HG02981 (cell line): ENCODE results near the gene KIAA1210.

Experiments used
- ATAC-seq: cut with Tn5 transposase; IDR thresholded peaks from one replicate; pipeline ENCODE4 v1.9.1; 2021; ENCODE audit warnings: mild to moderate bottlenecking, moderate library complexity; ENCODE audit not compliant: unreplicated experiment

Gene KIAA1210

DNA sequence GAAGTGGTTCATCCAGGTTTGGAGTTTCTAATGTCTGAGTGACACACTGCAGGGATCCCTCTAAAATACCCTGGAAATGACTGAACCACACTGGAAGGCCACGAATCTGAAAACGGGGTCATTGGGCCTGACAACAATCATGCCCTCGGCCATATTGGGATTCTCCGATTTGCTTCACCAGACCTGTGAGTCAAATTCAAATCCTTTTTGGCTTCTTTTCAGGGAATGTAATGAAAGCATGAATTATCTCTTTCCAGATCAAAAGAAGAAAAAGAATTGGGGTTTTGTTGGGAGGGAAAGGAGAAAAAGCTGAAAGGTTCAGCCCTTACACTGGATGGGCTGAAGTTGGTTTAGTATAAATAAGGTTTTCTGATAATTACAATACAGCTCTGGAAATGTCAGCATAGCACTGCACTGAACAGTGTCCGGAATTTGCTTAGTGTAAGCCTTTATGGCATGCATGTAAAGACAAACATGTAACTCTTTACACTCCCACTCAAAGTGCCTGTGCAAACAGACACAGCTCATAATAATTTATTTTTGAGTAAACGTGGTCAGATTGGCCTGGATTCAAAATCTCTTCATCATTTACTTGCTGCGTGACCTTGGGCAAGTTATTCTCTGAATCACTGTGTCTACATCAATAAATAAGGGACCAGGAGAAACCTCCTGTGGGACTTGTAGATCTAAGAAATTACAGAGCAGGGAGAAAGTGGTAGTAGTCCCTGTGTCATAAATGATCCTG lies 33.4 kb downstream of the KIAA1210 start:
- ATAC-seq = no peak

DNA sequence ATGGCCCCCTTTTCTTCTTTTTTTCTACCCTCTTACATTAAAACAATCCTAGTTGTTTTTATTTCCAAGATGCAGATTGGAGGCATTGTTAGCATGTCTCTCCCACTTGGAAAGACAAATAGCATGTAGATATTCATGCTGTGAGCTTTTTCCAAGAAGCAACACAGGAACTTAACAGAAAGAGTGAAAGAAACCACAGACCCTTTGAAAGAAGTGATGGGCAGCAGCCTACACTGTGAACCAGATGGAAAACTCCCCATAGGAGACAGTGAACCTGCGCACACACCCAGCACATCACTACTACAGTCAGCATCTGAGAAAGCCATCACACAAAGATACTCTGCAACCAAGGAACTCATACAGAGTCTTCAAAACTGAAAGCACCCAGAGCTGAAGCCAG lies 37.0 kb downstream of the KIAA1210 start:
- no peak for ATAC-seq

DNA sequence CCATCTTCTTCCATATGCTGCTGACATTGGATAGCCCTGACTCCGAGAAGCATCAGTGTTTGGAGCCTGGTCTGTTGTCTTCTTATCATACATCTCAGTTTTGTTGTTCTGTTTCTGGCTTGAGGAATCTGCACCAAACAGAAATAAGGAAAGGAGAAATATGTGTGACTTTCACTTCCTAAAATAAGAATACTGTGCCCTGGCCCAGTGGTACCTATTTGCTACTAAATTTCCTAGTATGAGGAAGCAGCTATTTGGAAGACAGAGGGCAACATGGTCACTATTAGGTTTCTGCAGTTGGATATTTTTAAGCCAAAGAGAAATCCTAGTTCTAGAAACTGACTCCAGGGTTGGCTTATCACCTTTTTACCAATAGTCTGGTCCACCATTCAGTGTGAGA lies 38.0 kb downstream of the KIAA1210 start:
- ATAC-seq = no peak

DNA sequence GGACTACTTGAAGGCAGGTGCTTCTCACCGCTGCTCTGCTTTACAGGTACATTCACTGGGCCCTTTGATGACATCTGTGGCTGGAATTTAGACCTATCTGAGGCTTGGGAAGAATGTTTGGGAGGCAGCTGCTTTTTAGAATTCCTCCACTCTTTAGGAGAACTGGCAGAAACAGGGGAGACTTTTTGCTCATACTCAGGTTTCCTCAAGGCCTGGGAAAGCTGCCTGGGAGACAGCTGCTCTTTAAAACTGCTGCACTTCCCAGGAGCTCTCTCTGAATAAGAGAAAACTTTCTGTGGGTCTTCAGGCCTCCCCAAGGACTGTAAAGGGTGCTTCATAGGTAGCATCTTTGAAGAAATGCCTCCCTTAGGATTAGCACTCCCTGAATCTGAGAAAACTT lies 40.5 kb downstream of the KIAA1210 start:
- no peak for ATAC-seq

DNA sequence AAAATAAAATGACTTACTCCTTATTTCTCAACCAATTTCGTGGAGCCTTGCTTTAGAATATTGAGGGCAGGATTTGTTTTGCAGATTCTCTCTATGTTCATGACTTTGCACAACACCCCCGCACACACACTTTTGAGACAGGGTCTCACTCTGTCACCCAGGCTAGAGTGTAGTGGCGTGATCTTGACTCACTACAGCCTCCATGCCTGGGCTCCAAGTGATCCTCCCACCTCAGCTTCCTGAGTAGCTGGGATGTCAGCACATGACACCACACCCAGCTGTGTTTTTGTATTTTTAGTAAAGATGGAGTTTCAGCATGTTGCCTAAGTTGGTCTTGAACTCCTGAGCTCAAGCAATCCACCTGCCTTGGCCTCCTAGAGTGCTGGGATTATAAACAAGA lies 42.8 kb downstream of the KIAA1210 start:
- ATAC-seq = no peak

DNA sequence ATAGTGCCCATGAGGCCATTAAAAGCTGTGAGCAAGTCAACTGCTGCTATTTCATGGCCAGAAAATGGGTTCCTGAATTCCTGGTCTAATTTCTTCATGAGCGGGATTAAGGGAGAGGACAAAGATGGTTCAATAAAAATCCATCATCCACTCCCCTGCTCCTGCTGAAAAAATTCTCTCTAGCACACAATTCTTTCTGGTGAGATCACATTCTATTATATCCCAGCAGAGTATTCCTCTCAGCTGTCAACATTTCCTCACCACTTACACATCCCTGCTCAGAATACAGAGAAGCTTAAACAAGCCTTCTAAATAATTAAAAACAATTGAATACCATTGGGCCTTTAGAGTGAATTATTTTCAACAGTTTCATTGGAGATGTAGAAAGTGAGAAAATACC lies 45.3 kb downstream of the KIAA1210 start:
- no peak for ATAC-seq

DNA sequence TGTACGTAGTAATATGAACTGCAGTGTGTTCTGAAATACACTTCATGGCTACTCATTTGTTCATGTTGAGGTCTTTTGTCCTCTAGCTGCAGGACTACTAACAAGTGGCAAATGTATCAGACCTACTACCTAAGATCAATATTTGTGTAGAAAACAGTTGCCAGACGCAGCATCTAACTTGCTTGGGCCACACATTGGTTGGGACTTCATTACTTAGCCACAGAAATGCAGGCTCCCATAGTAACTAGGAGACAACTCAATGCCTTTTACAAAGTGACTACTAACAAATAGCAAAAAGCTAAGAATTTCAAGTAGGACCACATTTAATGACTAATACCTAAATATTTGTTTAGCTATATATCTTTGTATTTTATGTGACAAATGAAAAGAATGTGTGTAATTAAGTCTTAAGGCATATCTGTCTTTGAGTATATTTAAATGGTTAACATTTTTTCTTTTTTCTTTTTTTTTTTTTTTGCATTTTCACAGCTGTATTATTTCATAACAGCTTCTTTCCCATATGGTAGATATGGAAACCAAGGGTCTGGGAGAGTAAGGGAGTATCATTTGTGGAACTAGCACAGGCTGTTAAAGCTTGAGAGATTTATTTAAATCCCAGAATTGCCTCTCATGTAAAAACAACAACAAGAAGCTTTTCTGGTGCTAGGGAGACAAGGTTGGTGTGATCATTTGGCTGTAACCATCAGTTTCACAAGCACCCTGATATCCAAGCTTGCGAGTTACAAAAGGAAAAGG lies 52.2 kb downstream of the KIAA1210 start:
- ATAC-seq = no peak

DNA sequence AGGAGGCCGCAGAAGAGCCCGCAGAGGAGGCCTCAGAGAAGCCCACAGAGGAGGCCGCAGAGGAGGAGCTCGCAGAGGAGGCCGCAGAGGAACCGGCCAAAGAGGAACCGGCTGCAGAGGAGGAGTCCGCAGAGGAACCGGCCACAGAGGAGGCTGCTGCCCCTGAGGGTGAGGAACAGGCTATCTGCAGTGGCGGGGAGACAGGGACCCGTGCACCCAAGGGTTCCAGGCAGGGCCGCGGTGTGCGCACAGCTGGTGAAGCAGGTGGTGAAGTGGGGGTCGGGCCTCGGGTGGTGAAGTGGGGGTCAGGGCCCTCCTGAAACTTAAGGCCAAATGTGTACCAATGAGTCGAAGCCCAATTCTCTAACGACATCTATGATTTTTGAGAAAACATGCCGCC lies 53.7 kb downstream of the KIAA1210 start:
- ATAC-seq = no peak

DNA sequence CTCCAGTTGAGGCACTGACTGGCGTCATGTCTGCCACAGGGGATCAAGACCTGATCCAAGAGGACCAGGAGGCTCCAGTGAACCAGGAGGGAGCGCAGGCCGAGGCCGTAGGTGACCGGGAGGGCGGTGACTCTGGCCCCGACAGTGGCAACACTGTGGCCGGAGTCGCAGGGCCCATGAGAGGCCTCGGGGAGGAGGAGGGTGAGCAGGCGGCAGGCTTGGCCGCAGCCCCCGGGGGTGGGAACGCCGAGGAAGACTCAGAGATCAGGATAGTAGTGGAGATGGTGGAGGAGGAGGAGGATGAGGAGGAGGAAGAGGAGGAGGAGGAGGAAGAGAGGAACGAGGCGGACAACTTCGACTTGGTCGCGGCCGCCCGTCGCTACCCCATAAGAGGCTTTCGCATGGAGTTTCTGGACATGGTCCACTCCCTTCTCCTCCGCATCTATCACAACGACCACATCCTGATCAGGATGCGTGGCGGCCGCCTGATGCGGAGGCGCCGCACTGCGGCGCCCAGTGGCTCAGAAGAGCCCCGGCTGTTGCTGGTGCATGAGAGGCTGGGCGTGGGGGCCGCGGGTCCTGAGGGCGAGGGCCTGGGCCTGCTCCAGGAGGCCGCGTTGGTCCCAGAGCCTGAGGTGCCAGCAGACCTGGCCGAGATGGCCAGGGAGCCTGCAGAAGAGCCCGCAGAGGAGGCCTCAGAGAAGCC lies 54.3 kb downstream of the KIAA1210 start:
- no peak for ATAC-seq

DNA sequence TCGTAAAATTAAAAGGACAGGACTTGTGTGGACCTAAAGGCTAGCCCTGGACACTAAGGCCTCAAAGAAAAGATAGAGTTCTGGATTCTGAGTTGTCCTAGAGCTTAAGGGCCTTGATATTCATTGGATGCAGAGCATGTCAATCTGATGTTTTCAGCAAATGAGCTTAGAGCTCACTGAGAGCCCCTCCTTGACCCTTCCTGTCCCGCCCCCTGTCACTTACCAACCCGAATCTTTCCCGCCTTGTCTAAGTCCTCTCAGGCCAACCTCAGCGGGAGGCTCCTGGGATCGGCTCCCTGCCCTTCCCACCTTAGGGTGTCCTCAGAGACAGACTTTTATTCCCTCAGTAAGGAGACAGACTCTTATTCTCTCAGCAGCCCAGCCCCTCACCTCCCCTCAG lies 54.9 kb downstream of the KIAA1210 start, which contains the start of gene CT47C1:
TSS of gene CT47C1 (plus strand) at position 250 of the 400 bp plus-strand sequence. CDS start 233 bp downstream, outside the sequence.
- no peak for ATAC-seq

DNA sequence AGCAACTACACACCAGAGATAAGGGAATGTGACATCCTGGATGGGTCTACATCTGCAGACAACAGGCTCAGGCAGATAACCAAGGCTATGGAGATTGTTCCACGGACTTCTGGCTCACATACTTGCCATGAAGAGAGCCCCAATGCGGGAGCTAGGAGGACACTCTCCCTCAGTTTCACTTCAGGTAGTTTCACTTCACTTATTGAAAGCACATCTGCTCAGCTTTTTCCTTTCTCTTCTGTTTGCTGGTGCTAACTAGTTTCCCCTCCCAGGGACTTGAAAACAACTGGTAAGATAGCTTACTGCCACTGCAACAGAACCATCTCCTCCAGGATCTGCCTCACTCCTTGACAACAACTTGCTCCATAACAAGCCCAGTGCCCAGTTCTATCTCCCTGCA lies 56.2 kb downstream of the KIAA1210 start:
- ATAC-seq = peak; percentile 56

DNA sequence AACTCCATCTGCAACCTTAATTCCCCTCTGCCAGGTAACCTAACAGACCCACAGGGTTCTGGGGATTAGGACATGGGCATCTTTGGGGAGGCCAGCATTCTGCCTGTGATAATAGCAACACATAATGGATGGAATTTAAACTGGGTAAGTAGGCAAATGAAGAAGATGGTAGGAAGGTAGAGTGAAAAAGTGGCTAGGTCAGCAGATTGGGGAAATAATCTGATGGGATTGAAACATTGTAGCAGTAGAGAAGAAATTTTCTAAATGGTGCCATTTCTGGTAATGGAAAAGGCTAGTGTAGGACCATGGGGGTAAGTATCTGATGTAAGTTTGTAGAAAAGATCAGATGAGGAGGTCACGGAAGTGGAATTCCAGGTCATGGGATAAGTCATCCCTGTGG lies 57.9 kb downstream of the KIAA1210 start:
- ATAC-seq = no peak

DNA sequence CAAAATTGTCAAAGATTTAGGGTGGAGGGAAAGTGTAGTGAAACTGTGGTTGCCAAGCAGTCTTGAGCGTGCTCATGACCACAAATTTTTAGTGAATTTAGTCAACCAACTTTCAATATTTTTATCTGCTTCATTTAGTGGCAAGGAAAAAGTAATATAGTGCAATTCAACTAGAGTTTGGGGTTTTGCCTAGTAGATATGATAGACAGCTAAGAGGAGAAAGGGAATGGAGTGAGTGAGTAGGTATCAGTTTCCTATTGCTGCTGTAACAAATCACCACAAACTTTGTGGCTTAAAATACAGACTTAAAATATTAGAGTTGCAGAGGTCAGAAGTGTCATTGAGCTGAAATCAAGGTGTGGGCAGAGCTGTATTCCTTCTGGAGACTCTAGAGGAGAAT lies 58.5 kb downstream of the KIAA1210 start:
- ATAC-seq = no peak

DNA sequence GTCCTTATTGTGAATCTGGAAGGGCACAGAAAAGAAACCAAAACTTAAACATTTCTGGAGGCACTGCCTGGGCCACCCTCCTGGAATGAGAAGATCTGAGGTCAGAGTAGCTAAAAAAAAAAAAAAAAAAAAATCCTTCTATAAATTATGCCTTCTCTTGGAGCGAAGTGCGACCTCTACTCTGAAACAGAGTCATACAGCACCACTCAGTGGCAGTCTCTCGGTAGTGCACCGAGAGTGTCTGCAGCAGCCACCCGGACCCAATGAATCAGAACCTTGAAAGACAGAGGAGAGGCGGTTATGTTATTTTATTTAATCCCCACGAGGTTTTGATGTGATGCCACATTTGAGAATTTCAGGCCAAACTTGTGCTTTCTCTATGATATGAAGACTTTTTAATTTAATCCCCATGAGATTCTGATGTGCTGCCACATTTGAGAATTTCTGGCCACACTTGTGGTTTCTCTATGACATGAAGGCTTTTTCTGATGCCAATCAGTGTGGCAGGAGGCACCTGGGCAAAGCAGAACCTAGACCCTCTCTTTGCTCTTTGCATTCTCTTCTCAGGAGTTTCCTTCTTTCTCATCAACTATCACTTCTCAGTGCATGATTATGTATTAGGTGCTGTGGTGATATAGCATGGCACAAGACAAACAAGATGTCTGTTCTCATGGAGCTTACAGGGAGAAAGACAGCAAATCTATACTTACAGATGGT lies 60.4 kb downstream of the KIAA1210 start:
- peak; percentile 50 for ATAC-seq

DNA sequence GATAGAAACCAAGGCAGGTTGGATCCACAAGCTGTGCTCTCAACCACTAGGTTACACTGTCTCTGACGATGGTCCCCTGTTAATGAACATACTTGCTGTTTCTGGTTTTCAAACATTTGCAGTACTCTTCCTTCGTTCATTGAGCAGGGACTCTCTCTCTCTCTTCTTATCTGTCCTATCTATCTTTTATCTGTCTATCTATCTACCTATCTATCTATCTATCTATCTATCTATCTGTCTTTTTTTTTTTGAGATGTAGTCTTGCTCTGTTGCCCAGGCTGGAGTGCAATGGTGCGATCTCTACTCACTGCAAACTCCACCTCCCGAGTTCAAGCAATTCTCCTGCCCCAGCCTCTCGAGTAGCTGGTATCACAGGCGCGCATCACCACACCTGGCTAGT lies 64.2 kb downstream of the KIAA1210 start:
- ATAC-seq = no peak

DNA sequence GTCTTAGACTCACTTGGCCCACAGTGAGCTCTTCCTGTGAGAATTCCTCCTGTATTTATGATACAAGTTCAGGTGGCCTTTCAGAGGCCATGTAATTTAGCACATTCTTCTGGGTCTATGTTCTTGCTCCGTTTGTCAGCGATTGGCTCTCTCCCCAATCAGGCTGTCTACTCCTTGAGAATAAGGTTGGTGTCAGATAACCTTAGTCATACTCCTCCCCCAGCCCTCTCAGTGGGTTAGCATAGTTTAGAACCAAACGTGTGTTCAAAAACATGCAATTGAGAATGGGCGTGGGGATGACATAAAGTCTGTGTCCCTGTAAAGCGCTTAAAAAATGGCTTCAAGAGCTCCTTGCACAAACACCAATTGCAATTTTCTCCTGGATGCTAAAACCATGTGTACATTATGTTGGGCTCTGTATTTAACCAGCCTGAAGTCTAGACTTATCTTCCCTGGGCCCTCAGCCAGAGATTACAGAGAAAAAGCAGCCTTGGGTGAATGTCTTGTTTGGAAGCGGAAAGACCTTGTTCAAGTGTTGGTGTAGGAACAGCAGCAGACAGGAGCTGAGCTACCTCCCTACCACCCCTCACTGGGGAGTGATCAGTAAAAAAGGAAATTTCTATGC lies 64.8 kb downstream of the KIAA1210 start:
- ATAC-seq = no peak

DNA sequence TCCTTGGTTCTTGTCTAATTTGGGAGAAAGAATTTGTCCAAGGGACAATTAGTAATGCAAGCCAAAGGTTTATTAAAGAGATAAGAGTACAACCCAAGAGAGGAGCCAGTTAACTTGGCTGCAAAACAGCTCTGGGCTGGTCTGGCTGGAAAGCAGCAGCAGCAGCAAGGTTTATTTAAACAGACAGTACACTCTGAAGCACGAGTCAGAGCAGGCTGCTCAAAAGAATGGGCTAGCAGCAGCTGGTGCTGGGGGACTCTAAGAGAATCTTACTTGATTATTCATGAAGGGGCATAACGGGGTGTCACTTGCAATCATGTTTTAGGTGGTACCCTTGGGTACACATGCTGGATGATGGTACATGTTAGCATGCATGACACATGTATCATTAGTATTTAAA lies 71.9 kb downstream of the KIAA1210 start:
- no peak for ATAC-seq

DNA sequence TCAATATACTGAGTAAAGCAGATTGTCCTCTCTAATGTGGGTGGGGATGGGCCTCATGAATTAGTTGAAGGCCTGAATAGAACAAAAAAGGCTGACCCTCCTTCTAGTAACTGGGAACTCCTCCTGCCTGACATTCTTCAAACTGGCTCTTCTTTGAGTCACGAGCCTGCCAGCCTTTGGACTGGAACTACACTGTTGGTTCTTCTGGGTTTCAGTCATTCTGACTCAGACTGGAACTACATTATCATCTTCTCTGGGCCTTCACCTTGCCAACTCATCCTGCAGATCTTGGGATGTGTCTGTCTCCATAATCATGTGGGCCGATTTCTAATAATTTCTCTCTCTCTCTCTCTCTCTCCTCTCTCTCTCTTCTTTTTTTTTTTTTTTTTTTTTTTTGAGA lies 81.7 kb downstream of the KIAA1210 start:
- no peak for ATAC-seq

DNA sequence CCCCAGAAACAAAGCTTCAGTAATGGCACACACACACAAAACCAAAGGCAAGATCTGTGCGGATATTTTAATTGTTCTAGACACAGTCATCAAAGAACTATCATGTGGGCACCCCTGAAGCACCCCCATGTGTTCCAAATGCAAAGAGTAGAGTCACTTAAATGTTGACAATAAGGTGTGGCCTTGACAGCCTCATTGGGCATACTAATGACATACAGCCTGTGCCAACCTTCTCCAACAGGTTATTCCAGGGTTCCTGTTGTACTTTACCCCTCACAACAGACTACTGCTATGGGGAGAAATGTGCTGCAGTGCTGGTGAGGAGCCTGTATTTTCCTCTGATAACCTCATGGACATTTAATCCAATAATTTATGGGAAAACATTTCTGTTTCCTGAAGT lies 84.6 kb downstream of the KIAA1210 start:
- ATAC-seq = no peak

DNA sequence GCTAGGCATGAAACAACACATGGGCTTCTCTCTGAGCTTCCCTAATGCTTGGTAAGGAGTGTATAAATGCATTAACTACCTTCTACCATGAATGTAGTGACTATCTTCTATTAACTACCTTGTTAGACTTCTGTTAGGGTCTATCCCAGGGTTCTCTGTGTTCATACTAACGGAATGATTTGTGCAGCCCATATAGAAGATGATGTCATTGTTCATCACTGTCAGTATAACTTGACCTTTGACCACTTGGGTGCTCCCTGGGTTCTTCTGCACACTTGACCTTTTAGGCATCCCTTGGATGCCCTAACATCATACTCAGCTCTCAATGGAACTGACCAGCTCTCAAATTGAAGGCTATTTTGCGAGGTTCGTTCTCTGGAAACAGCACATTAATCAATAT lies 85.6 kb downstream of the KIAA1210 start:
- no peak for ATAC-seq

DNA sequence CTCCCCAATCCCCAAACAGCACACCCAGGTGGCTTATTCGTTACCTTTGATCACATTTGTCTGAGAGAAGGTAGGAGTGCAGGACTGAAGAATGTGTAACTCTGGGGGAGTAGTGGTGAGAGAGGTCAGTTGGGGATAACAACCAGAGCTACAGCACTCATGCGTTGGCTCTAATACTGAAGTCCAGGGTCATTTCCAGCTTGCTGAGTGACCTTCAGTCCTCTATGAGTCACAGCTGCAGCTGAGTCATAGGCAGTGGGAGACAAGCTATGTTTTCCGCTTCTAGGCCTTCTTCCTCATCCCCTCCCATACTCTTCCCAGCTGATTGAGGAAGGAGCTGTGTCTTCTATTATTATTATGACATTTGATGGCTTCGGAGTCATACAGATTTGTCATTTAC lies 86.4 kb downstream of the KIAA1210 start:
- no peak for ATAC-seq
